PC-9 (cell line): Measurements from ENCODE around the gene CRIP2. TPM values are rescaled to one million over a fixed set of nuclear protein-coding genes. Genes with fewer than 3 reads are reported as not detected.

Experiments used
- BruUV-seq: library from RNA; stranded (reverse); fragments of 400-500 nt; replicated peaks from 2 replicates; lab custom pipeline; 2021; lab: Mats Ljungman, UMichigan
- CTCF ChIA-PET: fragments of 300-600 bp; sonication (Branson Sonifier 250); formaldehyde crosslinking; loops from one replicate; lab custom pipeline; 2022; ENCODE audit warnings: antibody characterized with exemption; lab: Charles Lee
- POLR2A ChIA-PET: fragments of 300-600 bp; sonication (Branson Sonifier 250); formaldehyde crosslinking; loops from one replicate; lab custom pipeline; 2022; ENCODE audit warnings: antibody characterized with exemption; ENCODE audit not compliant: unreplicated experiment; lab: Charles Lee
- DNase-seq, 2 experiments: peaks; one replicate each; pipeline versions ENCODE4 v3.0.0 to v3.0.0-alpha.2; 2015 to 2022; ENCODE audit warnings: mixed read lengths in 1 of 2
- H2AFZ ChIP-seq: fragments of 200-600 bp; sonication (generic); 2 replicates; pipeline ENCODE4 v1.8.1; 2017; ENCODE audit warnings: antibody characterized with exemption
- H3F3A ChIP-seq: fragments of 200-600 bp; sonication (generic); 2 replicates; pipeline ENCODE4 v1.8.1; 2017; ENCODE audit warnings: antibody characterized with exemption, mild to moderate bottlenecking, low read depth; ENCODE audit not compliant: insufficient read depth
- H3K27ac ChIP-seq: fragments of 200-600 bp; sonication (generic); 2 replicates; pipeline ENCODE4 v1.6.1; 2016; ENCODE audit warnings: mixed run types
- H3K27me3 ChIP-seq: fragments of 200-600 bp; sonication (generic); 2 replicates; pipeline ENCODE4 v1.6.1; 2016; ENCODE audit warnings: low read depth, mixed run types; ENCODE audit not compliant: insufficient read depth
- H3K36me3 ChIP-seq: fragments of 200-600 bp; sonication (generic); 2 replicates; pipeline ENCODE4 v1.6.1; 2016; ENCODE audit warnings: low read depth, mixed run types
- H3K4me1 ChIP-seq: fragments of 200-600 bp; sonication (generic); replicated peaks from 2 replicates; pipeline ENCODE4 v1.6.1; 2016; ENCODE audit warnings: mixed run types; ENCODE audit not compliant: insufficient read depth
- H3K4me2 ChIP-seq: fragments of 200-600 bp; sonication (generic); 2 replicates; pipeline ENCODE4 v1.6.1; 2017; ENCODE audit warnings: mixed run types
- H3K4me3 ChIP-seq: fragments of 200-600 bp; sonication (generic); 2 replicates; pipeline ENCODE4 v1.6.1; 2016; ENCODE audit warnings: mixed run types
- H3K79me2 ChIP-seq: fragments of 200-600 bp; sonication (generic); 2 replicates; pipeline ENCODE4 v1.6.1; 2017; ENCODE audit warnings: low read depth, mixed run types
- H3K9me2 ChIP-seq: fragments of 200-600 bp; sonication (generic); 2 replicates; pipeline ENCODE4 v1.8.1; 2017; ENCODE audit warnings: mild to moderate bottlenecking; ENCODE audit not compliant: insufficient read depth
- H3K9me3 ChIP-seq: fragments of 200-600 bp; sonication (generic); 2 replicates; pipeline ENCODE4 v1.8.1; 2016; ENCODE audit warnings: low read depth; ENCODE audit not compliant: insufficient read depth
- H4K20me1 ChIP-seq: fragments of 200-600 bp; sonication (generic); 2 replicates; pipeline ENCODE4 v1.8.1; 2017; ENCODE audit not compliant: insufficient read depth
- CTCF ChIP-seq: fragments of 200-600 bp; sonication (generic); conservative IDR thresholded peaks from 2 replicates; pipeline ENCODE4 v1.6.1; 2017; ENCODE audit warnings: mixed run types, antibody characterized with exemption, mild to moderate bottlenecking, moderate library complexity
- EZH2 ChIP-seq: fragments of 200-600 bp; sonication (generic); IDR thresholded peaks from 2 replicates; pipeline ENCODE4 v1.8.0; 2017; ENCODE audit warnings: antibody characterized with exemption, low read depth
- intact Hi-C: fragments of 100-400 bp; cut with micrococcal nuclease; formaldehyde crosslinking; loops from one replicate; pipeline ENCODE4 v1.10.0; 2022; ENCODE audit not compliant: unreplicated experiment
- total RNA-seq: library from RNA; stranded (reverse); gene quantifications from 2 replicates; pipeline ENCODE4 v1.2.3, GENCODE V29; 2021

The CRIP2 gene
- total RNA-seq, 1 experiment from 2014 or later, result 50.2 TPM

GRCh38 chr14:105447651-105448640 is 26.7 kb upstream of the CRIP2 start:
- H3K36me3 ChIP-seq, result no peaks in the 10 kb centered on the region
- no peak overlapping the region for H3K4me2 ChIP-seq
- H3K4me1 ChIP-seq, result no peaks in the 10 kb centered on the region
- H2AFZ ChIP-seq, result no peak overlapping the region
- intact Hi-C loops, result loop anchor here (2.0 kb wide), 1 partner anchor 41 kb away; no protein-coding TSS in a partner anchor
- H3K4me3 ChIP-seq, result no peak overlapping the region
- no TSS peak for BruUV-seq
- no peaks in the 10 kb centered on the region for H3F3A ChIP-seq
- no peak for TF ChIP-seq EZH2
- TF ChIP-seq CTCF, result no peak
- peaks cover 23% of the 10 kb centered on the region for H4K20me1 ChIP-seq
- H3K79me2 ChIP-seq, result no peaks in the 10 kb centered on the region
- POLR2A ChIA-PET, result no interaction called here
- H3K9me2 ChIP-seq, result no peaks in the 10 kb centered on the region
- no peak overlapping the region for H3K27ac ChIP-seq
- no peaks in the 10 kb centered on the region for H3K9me3 ChIP-seq
- H3K27me3 ChIP-seq, result no peaks in the 10 kb centered on the region
- no peak for DNase-seq
- CTCF ChIA-PET, result no interaction called here

- ChIA-PET CTCF (no interaction called here), POLR2A (no interaction called here)
- H3K27ac ChIP-seq, result no peak overlapping the region
- no peaks in the 10 kb centered on the region for H3K36me3 ChIP-seq
- H4K20me1 ChIP-seq, result peaks cover 23% of the 10 kb centered on the region
- H3K9me3 ChIP-seq, result no peaks in the 10 kb centered on the region
- no peaks in the 10 kb centered on the region for H3K79me2 ChIP-seq
- H3F3A ChIP-seq, result no peaks in the 10 kb centered on the region
- no peak overlapping the region for H2AFZ ChIP-seq
- peak in 1 of 2 experiments; percentile 34 for DNase-seq
- no peaks in the 10 kb centered on the region for H3K4me1 ChIP-seq
- H3K4me2 ChIP-seq, result no peak overlapping the region
- no TSS peak for BruUV-seq
- no peak overlapping the region for H3K4me3 ChIP-seq
- no peak for TF ChIP-seq EZH2
- TF ChIP-seq CTCF, result peak; percentile 74
- intact Hi-C loops, result loop anchor here (2.0 kb wide), 1 partner anchor 40 kb away; no protein-coding TSS in a partner anchor
- H3K9me2 ChIP-seq, result no peaks in the 10 kb centered on the region
- no peaks in the 10 kb centered on the region for H3K27me3 ChIP-seq
These were observed 25.9 kb upstream of the CRIP2 start for GRCh38 chr14:105448706-105449111.

- H3K36me3 ChIP-seq, result no peaks in the 10 kb centered on the region
These were observed 25.1 kb upstream of the CRIP2 start for GRCh38 chr14:105449276-105450122.

More at GRCh38 chr14:105449276-105450122, 25.1 kb upstream of the CRIP2 start:
- H2AFZ ChIP-seq, result no peak overlapping the region
- ChIA-PET POLR2A (no interaction called here), CTCF (no interaction called here)
- no TSS peak for BruUV-seq
- H3K27me3 ChIP-seq, result no peaks in the 10 kb centered on the region
- H3K9me3 ChIP-seq, result no peaks in the 10 kb centered on the region
- DNase-seq, result no peak
- no peaks in the 10 kb centered on the region for H3F3A ChIP-seq
- H3K4me1 ChIP-seq, result no peaks in the 10 kb centered on the region
- H3K9me2 ChIP-seq, result no peaks in the 10 kb centered on the region
- H3K4me2 ChIP-seq, result no peak overlapping the region
- H3K4me3 ChIP-seq, result no peak overlapping the region
- H4K20me1 ChIP-seq, result peaks cover 23% of the 10 kb centered on the region
- no peaks in the 10 kb centered on the region for H3K79me2 ChIP-seq
- no peak overlapping the region for H3K27ac ChIP-seq
- intact Hi-C loops, result loop anchor here (2.0 kb wide), 1 partner anchor 39 kb away; no protein-coding TSS in a partner anchor
- no peak for TF ChIP-seq CTCF
- TF ChIP-seq EZH2, result no peak
